ENCODE data around the gene SH3PXD2B.
"Not testable (repeated sequence)": the region's sequence is repeated elsewhere in the genome, so short reads cannot be mapped to it uniquely, and the experiment has no call there.

The SH3PXD2B gene

DNA sequence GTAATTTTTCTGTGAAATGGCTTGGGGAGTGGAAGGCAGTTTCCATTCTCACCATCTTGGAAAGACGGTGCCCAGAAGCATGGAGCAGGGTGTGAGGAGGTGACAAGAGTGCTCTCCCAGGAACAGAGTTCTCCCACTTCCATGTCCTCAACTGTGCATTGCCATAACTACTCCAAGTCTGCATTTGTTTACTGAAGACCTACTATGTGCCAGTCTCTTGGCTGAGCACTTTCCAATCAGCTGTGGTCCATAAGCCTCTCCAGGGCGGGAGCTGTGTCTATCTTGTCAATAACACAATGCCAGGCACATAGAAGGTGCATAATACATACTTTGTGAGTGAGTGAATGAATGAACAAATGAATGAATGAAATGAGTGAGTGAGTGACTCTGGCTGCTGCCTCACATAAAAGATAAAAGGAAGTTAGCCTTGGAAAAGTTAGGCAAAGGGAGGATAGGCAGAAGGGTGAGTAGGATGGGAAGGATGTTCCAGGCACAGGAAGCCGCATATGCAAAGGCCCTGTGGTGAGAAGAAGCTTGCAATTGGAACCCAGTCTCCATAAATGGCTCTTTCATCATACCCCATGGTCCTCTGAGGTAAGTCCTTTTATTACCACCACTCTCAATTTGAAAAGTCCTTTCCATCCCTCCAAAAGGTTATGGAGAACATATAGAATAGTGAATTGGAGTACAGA, 31.3 kb upstream of the SH3PXD2B start:
- no peak for DNase-seq

DNA sequence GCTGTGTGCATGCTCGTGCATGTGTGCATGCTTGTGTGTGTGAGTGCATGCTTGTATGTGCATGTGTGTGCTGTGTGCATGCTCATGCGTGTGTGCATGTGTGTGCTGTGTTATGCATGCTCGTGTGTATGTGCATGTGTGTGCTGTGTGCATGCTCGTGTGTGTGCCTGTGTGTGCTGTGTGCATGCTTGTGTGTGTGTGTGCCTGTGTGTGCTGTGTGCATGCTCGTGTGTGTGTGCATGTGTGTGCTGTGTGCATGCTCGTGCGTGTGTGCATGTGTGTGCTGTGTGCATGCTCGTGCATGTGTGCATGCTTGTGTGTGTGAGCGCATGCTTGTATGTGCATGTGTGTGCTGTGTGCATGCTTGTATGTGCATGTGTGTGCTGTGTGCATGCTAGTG, 30.3 kb upstream of the SH3PXD2B start:
- no peak for DNase-seq

DNA sequence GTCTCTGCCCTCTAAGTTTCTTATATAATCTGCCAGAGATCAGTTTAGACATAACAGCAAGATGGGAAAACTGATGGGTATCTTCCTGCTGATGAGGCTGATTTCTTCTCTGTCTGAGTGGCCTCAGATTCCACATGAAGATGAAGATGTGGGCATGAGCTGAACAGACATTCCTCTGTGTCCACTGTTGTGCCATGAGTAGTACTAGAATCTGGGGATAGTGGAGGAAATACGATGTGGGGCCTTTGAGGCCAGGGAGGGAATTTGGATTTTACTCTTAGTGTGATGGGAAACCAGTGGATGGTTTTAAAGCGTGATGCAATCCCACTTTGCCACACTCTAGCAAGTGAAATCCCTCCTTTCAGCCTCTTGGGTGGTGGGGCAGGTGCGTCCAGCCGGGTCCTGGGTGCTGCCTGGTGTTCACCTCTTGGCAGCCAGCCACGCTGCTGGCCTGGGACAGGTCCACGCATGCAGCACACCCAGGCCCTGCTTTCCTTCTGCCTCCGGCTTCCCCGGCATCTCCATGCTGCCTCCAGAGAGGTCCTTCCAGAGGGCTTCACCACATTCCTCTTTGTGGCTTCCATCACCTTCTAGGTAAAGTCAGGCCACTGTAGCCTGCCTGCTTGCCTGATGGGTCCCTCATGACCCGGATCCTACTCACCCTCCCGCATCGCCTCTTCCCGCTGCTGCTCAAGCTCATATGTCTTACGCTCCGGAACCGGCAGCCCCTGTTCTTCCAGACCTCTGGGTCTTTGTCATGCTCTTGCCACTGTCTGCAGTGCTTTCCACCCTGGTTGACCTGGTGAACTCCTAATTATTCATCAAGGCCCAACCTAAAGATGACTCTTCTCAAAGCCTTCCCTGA, 28.1 kb upstream of the SH3PXD2B start:
- DNase-seq, result no peak

DNA sequence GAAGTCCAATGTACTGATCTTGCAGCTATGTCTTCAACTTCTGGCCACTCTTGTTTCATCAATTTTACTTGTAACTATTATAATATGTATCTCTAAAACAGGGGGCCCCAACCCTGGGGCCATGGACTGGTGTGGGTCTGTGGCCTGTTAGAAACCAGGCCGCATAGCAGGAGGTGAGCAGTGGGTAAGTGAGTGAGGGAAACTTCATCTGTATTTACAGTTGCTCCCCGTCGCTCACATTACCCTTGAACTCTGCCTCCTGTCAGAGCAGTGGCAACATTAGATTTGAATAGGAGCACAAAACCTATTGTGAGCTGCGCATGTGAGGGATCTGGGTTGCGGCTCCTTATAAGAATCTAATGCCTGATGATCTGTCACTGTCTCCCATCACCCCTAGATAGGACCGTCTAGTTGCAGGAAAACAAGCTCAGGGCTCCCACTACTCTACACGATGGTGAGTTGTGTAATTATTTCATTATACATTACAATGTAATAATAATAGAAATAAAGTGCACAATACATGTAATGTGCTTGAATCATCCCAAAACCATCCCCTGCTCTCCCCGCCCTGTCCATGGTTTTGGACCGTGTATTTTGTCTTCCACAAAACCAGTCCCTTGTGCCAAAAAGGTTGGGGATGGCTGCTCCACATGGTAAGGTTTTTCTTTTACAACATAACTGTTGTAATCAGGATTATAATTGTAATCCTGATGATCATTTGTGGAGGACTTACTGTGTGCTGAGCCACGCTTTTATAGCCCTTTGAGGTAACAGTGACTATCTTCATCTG, 26.9 kb upstream of the SH3PXD2B start:
- no peak for DNase-seq

DNA sequence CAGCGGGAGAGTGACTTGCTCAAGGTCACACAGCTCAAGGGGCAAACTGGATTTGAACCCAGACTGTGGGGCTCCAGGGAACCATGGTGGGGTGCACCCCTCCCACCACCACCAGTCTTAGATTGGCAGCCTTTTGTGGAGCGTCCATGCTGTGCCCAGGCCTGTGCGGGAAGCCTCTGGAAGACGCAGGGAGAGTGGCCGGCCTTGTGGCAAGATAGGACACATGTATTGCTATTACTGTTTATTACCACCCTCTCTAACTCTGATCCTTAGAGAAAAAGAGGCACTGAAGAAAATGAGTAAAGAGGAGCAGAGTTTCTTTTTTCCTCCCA, 25.4 kb upstream of the SH3PXD2B start:
- no peak for DNase-seq

DNA sequence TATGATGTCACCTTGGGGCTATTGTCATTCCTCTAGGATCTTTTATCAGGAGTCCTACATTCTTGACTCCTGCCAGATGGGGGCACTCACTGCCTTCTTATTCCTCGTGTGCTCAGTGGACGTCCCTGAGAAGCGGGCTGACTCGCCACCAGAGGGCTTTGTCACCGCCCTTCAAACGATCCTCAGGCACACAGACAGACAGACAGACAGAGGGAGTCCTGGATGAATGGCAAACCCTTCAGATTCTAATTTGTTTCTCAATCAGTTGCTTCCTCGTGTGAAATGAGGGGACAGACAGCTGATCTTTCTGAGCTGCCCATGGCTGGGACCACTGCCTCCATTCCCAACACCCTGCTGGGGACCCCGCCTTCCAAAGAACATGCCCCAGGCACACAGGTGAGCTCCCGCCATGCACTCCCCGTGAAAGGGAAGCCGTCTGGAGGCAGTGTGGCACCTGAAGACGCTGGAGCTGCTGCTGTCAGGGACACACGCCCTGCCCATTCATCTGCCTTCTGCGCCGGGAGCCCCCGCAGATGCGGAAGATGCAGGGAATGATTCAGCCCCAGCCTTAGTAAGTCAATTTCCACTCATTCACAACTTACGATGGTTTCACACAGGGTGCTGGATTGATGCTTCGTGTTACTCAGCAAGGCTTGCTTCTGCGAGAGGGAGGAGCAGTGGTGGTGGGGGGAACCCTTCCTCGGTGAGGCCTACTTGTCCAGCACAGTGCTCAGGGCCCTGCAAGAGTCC, 24.9 kb upstream of the SH3PXD2B start:
- peak; percentile 89 for DNase-seq

DNA sequence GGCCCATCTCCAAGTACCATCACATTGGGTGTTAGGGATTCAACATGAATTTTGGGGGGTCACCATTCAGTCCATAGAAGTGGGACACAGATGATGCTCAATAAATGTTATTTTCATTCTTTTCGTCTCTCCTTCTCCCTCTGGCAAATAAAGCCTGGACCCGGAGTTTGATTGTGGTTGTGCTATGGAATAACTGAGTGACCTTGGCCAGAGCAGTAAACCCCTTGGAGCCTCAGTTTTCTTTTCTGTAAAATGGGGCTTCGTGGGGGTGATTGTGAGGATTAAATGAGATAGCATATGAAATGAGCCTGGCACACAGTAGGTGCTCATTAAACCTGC, 24.3 kb upstream of the SH3PXD2B start:
- DNase-seq, result not testable (repeated sequence)

DNA sequence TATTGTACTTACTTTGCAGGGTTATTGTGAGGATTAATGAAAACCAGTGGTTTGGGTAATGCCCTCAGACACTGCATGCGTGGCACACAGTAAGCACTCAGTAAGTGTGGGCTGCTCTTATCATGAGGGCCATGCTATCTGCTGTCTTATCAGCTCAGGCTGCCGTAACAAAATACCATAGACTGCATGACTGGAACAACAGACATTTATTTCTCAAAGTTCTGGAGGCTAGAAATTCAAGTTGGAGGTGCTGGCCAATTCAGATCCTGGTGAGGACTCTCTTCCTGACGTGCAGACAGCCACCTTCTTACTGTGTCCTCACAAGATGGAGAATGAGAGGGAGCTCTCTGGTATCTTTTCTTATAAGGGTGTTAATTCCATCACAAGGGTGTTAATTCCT, 23.9 kb upstream of the SH3PXD2B start:
- no peak for DNase-seq

DNA sequence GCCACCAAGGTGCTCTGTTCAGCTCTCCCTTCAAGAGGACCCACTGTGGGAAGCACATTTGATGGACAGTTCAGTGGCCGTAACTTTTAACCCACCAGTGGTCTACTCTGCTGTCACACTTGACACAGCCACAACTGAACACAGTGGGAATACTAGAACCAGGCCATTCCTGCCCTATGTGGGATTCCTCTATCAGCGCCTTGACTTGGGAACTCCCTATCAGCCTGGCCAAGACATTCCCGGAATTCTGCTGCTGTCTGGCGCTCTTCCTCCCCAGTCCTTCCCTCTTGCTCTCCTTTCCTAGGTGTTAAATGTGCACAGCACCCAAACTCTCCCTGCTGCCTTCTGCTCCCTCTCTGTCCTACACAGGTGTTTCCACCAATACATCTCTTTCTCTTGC, 23.1 kb upstream of the SH3PXD2B start:
- no peak for DNase-seq

DNA sequence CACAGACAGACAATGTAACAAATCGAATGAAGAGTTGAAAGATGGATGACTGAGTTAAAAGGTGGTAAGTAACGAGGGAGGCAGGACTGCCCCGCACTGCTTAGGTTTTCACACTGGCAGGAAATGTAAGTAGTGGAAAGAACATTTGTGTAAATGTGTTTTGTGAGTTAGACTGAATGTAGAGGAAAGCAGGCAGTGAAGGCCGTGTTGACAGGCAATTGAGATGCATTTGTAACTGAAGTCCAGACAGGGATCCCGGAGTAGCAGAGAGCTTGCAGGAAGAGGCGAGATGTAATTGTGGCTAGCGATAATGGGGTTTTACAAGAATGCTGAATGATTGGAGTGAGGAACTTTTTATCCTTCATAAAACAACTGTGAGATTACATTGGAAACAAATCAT, 20.0 kb upstream of the SH3PXD2B start:
- DNase-seq, result no peak

DNA sequence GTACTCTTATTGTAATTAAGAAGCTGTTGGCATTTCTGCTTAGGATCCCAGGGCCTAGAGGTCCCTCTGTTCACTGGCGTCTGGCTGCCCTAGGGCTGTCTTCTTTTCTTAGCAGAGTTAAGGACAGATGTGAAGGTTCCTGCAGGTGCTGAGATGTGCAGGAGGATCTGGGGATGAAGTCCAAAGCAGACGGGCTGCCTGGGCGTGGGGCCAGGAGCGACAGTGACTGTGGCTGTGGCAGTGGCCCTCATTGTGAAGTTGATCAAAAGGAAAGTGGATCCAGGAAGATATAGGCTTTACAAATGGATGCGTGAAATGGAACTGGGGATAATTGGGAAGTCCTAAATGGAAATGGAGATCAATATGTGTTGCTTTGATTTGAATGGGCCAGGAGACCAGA, 19.1 kb upstream of the SH3PXD2B start:
- DNase-seq, result no peak

DNA sequence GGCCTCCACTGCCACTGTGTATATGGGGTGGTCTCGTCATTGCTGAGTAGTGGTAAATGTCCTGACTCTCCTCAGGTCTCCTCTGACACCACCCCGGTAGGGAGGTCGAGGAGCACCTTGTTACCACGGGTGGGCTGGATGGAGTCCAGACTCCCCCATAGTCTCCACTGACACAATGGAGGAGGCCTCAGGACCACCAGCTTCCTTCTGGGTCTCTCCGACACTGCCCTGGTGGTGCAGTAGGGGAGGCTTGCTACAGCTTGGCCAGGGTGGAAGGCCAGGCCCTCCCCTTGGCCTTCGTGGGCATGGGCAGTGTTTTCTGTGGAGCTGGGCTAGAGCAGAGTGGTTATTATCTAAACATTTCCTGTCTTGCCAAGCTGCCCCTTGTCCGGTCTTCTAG, 15.4 kb upstream of the SH3PXD2B start:
- no peak for DNase-seq

DNA sequence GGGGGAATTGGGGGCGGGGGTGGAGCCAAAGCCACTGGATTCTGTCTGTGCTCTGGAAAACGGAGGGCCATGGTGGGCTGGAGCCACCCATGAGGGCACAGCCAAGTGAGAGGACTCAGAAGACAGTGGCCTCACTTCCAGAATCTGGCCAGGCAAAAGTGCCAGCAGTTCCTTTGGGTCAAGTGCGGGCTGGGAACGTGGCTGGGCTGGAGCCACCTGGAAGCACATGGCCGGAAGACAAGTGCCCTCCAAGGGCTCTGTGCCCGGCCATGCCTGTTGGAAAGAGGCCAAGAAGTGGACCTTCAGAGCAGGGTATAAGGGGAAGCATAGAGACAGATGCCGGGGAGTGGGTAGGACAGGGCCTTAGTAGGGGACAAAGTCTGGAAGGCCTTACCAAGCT, 11.7 kb upstream of the SH3PXD2B start:
- DNase-seq, result no peak

DNA sequence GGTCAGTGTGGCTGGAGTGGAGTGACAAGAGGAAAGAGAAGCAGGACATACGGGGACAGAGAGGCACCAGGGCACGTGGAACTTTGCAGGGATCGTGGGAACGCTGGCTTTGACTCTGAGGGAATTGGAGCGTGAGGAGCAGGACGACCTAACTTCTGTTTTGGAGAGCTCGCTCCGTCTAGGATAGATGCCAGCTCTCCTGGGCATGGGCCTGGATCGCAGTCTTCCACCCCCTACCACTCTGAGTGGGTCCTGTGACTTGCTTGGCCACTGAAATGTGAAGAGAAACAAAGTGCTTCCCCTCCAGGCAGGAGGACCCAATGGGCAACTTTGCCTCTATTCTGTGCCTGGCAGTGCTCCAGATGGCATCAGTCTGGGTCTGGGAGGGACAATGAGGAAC, 8.7 kb upstream of the SH3PXD2B start:
- DNase-seq, result no peak

DNA sequence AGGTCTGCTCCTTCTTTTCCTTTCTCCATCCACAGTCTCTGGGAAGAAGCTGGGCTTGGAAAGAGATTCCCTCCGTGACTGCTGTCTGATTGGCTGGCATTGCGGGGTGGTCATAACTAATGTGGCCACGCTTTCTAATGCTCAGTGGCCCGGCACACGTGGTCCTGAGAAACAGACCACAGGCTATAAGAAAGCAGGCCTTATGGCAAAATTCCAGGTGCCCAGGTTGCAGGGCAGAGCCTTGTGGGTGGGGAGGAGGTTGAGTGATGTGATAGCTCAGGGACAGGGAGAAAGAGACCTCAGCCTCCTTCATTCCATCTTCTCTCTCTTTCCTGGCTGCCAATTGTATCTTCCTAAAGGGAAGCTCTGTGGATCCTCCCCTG, 5.4 kb upstream of the SH3PXD2B start:
- no peak for DNase-seq

DNA sequence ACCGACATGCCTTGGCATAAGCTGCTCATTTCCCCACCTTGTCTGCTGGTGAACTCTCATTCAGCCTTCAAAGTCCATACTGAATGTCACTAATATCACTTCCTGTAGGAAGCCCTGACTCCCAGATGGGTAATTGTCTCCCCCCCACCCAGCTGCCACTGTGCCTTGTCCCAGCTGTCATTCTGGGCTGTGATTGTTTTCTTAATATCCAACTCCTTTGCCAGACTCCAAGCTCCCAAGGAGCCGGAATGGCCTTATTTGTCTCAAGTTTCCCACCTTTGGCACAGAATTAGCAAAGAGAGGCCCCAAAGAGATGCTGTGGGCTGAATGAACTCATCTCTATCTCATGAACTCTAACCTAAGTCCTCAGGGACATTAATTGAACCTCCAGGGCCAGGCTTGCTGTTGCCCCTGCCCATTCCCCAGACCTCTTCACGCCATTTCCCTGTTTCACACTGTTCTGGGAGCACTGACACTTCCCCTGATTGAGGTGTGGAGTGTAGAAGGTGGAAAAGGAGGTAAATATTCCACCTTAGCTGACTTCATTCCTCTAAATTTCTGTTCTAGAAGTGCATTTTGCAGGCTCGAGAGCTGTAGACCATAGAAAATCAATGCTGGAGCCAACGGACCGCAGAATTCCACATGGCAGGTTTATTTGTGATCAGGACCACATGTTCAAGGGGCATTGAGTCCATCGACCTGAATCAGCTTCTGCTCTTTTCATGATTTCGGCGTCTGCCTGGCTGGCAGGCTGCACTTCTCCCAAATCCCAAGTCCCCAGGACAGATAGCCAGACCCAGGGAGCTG, 4.9 kb upstream of the SH3PXD2B start:
- DNase-seq, result peak; percentile 42

DNA sequence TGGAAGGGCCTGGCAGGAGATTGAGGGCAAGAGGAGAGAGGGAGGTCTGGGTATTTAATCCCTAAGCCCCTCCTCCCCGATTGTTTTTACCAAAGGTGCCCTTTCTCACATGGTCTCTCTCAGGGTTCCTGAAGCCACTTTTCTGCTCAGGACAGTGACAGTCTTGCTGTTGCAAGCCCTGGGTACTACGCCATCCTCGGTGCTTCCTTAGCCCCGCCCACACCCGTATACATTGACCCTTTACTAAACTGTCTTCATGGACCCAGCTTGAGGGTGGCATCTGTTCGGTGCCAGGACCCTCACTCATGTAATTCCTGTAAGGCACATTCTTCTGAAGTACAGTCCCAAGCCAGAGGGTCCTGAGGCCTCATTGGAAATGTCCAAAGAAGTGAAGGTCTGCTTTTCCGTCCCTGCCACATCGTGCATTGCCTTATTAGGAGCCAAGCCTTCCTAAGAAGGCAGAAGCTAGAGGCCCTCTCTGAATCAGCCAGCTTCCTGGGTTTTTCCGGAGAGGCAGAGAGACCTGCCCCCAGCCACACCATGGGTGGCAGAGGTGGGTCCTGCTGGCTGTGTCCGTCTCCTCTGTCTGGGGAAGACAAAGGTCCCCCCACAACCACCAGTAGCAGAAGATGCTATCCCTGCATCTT, 1.9 kb upstream of the SH3PXD2B start:
- no peak for DNase-seq

DNA sequence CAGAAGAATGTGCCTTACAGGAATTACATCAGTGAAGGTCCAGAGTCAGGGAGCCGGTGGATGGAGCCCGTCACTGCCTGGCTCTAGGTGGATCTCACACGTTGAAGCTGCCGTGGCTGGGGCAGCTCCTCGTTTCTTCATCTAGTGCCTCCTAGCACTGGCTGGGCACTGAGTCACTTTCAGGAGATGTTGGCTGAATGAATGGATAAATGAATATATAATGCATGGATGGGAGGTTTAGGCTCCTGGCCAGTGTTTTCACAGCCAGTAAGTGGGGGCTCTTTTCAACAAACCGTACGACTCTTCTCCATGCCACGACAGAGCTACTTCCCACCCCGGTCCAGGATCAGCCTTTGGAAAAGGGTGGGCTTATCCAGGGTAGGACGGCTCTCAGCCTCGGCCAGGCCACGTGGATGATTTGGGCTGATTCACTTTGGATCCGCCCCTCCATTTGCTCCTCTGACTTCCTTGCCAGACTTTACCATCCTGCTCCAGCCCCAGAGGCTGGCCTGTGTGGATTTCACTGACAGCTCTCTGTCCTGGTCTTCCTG, 1.3 kb upstream of the SH3PXD2B start:
- DNase-seq, result no peak

DNA sequence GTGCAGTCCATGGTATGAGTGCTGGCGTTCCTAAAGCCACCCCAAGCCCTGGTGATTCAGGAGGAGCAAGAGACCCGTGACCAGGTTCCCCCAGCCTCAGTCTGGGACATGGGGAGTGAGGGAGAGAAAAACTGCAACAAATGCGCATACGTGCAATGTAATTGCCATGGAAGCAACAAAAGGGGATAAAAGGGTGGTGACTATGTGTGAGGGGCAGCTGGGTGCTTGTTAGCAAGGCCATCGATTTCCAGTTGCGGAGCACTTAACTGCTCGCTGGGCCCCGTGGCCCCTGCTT, 709 bp upstream of the SH3PXD2B start:
- DNase-seq, result no peak

DNA sequence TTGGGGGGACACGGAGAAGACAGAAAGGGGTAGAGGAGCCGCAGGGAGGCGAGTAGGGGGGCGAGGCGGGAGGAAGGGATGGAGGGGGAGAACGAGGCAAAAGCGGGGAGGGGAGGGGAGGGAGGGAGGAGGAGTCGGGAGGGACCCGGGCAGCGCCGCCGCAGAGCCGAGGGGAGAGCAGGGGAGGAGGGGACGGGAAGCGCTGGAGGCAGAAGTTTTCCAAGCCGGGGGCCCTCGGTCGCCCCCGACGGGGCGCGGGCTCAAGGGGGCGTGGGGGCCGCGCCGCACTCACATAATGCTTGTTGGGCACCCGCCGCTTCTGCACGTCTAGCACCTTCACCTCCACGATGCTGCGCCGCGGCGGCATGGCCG, 353 bp downstream of the SH3PXD2B start:
- peak; percentile 63 for DNase-seq

DNA sequence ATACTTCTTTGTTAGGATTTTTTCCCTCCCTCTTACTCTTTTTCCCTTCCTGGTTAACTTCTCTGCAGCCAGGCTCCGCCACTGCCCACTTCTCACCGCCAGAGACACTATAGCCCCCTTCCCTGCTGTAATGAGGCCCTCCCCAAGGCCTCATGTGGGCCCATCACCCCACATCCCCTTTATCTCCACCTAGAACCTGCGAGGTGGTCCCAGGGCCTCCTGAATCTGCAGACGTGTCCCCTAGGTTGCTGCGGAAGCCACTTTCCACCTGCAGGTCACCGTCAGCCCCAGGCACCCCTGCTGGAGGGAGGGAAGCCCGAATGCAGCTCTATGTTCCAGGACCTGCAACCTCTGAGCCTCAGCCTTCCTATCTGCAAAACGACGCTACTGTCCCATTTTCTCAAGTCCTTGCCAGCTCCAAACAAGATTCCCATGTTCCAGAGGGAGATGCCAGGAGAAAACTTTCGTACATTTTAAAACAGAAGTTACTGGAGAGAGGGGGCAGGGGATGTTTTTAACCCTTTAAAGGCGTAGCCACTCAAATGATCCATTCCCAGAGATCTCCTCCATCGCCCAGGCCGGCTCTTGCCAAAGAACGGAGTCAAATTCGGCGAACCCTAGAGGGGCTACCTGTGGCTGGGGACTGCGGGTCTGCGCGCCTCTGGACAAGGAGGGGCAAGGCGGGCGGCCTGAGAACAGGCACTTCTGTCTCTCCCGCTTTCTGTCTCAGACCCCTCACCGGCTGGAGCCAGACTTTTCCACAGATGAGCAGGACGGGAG, 929 bp downstream of the SH3PXD2B start:
- peak; percentile 43 for DNase-seq
